Measurements from ENCODE around the gene PSMC3.

GRCh38 chr11:47431356-47432083, 5.3 kb upstream of the PSMC3 start:
- TF ChIP-seq TAF1 (IDR thresholded peaks at IDR 0.05; ENCODE audit: borderline replicate concordance, insufficient read depth, low read length), result no peak
- no peak for TF ChIP-seq POLR2AphosphoS5 (IDR thresholded peaks at IDR 0.05; ENCODE audit: low read depth, low read length)
